ENCODE data around the gene DEFB125.

GRCh38 chr20:103456-103855, 16.0 kb downstream of the DEFB125 start:
- no peak for TF ChIP-seq POLR2A (IDR thresholded peaks at IDR 0.05)
- TF ChIP-seq CTCF (IDR thresholded peaks at IDR 0.05): no peak

All from adrenal gland (tissue), 5 donors.